Keratinocyte (primary cell): ENCODE measurements around the gene MIF. TPM values are rescaled to one million over a fixed set of nuclear protein-coding genes. Genes with fewer than 3 reads are reported as not detected.
"Not testable (repeated sequence)": the region's sequence is repeated elsewhere in the genome, so short reads cannot be mapped to it uniquely, and the experiment has no call there.

ENCODE experiments used
- DNase-seq: peaks from one replicate; pipeline ENCODE4 v3.0.0-alpha.2; 2011; ENCODE audit warnings: low read depth, missing footprints, low spot score
- FAIRE-seq: peaks from 2 replicates; lab custom pipeline; 2011; peaks lifted over from hg19 to GRCh38; lab: Jason Lieb, UNC
- H2AFZ ChIP-seq: 2 replicates; pipeline ENCODE4 v1.6.0; 2012; ENCODE audit warnings: low read length, control low read depth, inconsistent platforms; ENCODE audit not compliant: control insufficient read depth
- H3K27ac ChIP-seq: 2 replicates; pipeline ENCODE4 v1.5.1; 2011; ENCODE audit warnings: low read length; ENCODE audit not compliant: control insufficient read depth, insufficient read depth
- H3K27me3 ChIP-seq: 3 replicates; pipeline ENCODE4 v1.6.0; 2011; ENCODE audit warnings: low read length; ENCODE audit not compliant: control insufficient read depth, insufficient read depth; ENCODE audit errors: extremely low read depth
- H3K36me3 ChIP-seq, 2 experiments: 2 replicates in 1 of 2; 3 replicates in 1 of 2; pipeline ENCODE4 v1.5.1; 2011; ENCODE audit warnings: low read length in 2 of 2, mild to moderate bottlenecking in 1 of 2; ENCODE audit not compliant: control insufficient read depth in 2 of 2, insufficient read depth in 2 of 2; ENCODE audit errors: extremely low read depth in 1 of 2
- H3K4me1 ChIP-seq: 3 replicates; pipeline ENCODE4 v1.5.1; 2011; ENCODE audit warnings: low read length; ENCODE audit not compliant: control insufficient read depth, insufficient read depth; ENCODE audit errors: extremely low read depth
- H3K4me2 ChIP-seq: 3 replicates; pipeline ENCODE4 v1.6.0; 2011; ENCODE audit warnings: low read depth, low read length; ENCODE audit not compliant: control insufficient read depth, insufficient read depth; ENCODE audit errors: extremely low read depth
- H3K4me3 ChIP-seq, 3 experiments: fragments of 200-600 bp in 1 of 3; sonication (generic) in 1 of 3; 2 replicates in 2 of 3; 3 replicates in 1 of 3; pipeline ENCODE4 v1.5.1; 2011 to 2016; ENCODE audit warnings: low read length in 3 of 3, mild to moderate bottlenecking in 3 of 3, control low read depth in 2 of 3, inconsistent platforms in 1 of 3, low read depth in 1 of 3, mixed read lengths in 1 of 3, mixed run types in 1 of 3, moderate library complexity in 1 of 3; ENCODE audit not compliant: control insufficient read depth in 2 of 3, insufficient read depth in 2 of 3; ENCODE audit errors: extremely low read depth in 1 of 3
- H3K79me2 ChIP-seq: 2 replicates; pipeline ENCODE4 v1.6.0; 2012; ENCODE audit warnings: low read length; ENCODE audit not compliant: control insufficient read depth, insufficient read depth
- H3K9ac ChIP-seq: 3 replicates; pipeline ENCODE4 v1.6.0; 2011; ENCODE audit warnings: low read length; ENCODE audit not compliant: control insufficient read depth, insufficient read depth; ENCODE audit errors: extremely low read depth
- H3K9me1 ChIP-seq: 3 replicates; pipeline ENCODE4 v1.6.0; 2011; ENCODE audit warnings: low read length; ENCODE audit not compliant: control insufficient read depth, insufficient read depth; ENCODE audit errors: extremely low read depth
- H3K9me3 ChIP-seq: 2 replicates; pipeline ENCODE4 v1.5.1; 2012; ENCODE audit warnings: low read depth, low read length; ENCODE audit not compliant: control insufficient read depth
- H4K20me1 ChIP-seq: 3 replicates; pipeline ENCODE4 v1.6.0; 2011; ENCODE audit warnings: low read length; ENCODE audit not compliant: control insufficient read depth, insufficient read depth; ENCODE audit errors: extremely low read depth
- CTCF ChIP-seq, 3 experiments: IDR thresholded peaks in 1 of 3; conservative IDR thresholded peaks in 1 of 3; optimal IDR thresholded peaks in 1 of 3; 2 replicates in 2 of 3; 3 replicates in 1 of 3; pipeline versions ENCODE3 to v1.5.1; 2011; ENCODE audit warnings: low read length in 3 of 3, mild to moderate bottlenecking in 3 of 3, moderate library complexity in 2 of 3, control low read depth in 1 of 3, inconsistent platforms in 1 of 3; ENCODE audit not compliant: insufficient read depth in 2 of 3; ENCODE audit errors: extremely low read depth in 1 of 3
- EZH2 ChIP-seq: IDR thresholded peaks from one replicate; pipeline ENCODE4 v1.6.1; 2012; ENCODE audit warnings: inconsistent platforms, mild to moderate bottlenecking, low read length, moderate library complexity
- dilution Hi-C: fragments of 300-500 bp; cut with MboI; formaldehyde crosslinking; loops from one replicate; pipeline ENCODE4 v1.7.0; 2020; ENCODE audit warnings: low sequenced_read_pairs; ENCODE audit not compliant: extremely low pct_ligation_motif_present
- polyA plus RNA-seq, 5 experiments: library from polyadenylated mRNA; depleted of rRNA in 3 of 5; stranded (reverse) in 3 of 5; stranded (forward) in 1 of 5; unstranded in 1 of 5; fragments of >200 nt; gene quantifications; 1 replicate in 1 of 5; 2 replicates in 3 of 5; 3 replicates in 1 of 5; pipeline versions ENCODE4 v1.2.1 to v1.2.3, GENCODE V29; 2011 to 2012; ENCODE audit warnings: missing spikeins in 2 of 5, low read depth in 1 of 5, low replicate concordance in 1 of 5

Gene MIF
- polyA plus RNA-seq, 1 donor (not counting 4 experiments of a cell fraction or from before 2014, with no cell fraction given), result 340 TPM

DNA sequence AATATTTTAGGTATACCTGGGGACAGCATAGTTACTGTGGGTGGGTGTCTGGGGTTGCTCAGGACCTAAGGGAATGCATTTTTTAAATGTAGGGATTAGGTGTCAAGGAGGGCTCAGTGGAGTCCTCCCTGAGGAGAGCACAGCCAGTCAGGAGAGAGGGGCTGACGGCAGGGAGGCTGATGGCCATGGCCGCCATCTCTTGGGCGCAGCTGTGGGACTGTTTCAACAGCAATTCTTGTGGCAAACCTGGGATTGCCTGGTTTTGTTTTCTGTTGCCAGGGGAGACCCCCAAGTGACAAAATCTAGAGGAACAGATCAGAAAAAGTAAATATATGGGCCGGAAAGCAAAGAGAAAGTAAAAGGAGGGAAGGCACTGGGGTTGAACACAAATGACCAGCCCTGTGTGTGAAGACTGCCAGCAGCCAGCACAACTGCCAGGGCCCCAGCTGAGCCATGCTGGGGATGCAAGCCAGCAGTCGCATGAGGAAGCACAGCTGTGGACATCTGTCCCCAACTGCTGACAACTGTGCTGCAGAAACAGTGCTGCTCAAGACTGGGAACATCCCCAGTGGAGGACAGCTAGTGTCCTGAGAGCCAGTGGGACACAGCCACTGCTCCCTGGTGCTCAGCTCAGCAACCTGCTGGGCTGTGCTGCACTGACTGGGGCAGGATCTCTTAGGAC is 10.5 kb downstream of the MIF start:
- Histone ChIP-seq H3K4me2 (no peak overlapping the region), H3K4me3 (no peak overlapping the region), H3K27me3 (no peaks in the 10 kb centered on the region), H3K27ac (no peak overlapping the region), H3K9ac (no peak overlapping the region), H3K9me1 (no peaks in the 10 kb centered on the region), H2AFZ (no peak overlapping the region), H3K79me2 (no peaks in the 10 kb centered on the region), H3K9me3 (no peaks in the 10 kb centered on the region), H4K20me1 (no peaks in the 10 kb centered on the region), H3K4me1 (peaks cover 12% of the 10 kb centered on the region), H3K36me3 (no peaks in the 10 kb centered on the region)
- FAIRE-seq, result no peak
- TF ChIP-seq CTCF (optimal IDR thresholded peaks at IDR 0.05 in 1 of 3, IDR thresholded peaks at IDR 0.05 in 1 of 3, conservative IDR thresholded peaks at IDR 0.05 in 1 of 3; ENCODE audit: extremely low read depth in 1 of 3, insufficient read depth in 2 of 3, low read length in 3 of 3) (no peak), EZH2 (no peak)
- dilution Hi-C loops, result no loop called here
- DNase-seq, result no peak

GRCh38 chr22:23906641-23907040 is 12.5 kb downstream of the MIF start:
- Histone ChIP-seq H3K4me2 (no peak overlapping the region), H3K9me3 (no peaks in the 10 kb centered on the region), H3K27ac (no peak overlapping the region), H3K27me3 (no peaks in the 10 kb centered on the region), H3K4me3 (no peak overlapping the region), H2AFZ (no peak overlapping the region), H3K79me2 (no peaks in the 10 kb centered on the region), H4K20me1 (no peaks in the 10 kb centered on the region), H3K9me1 (no peaks in the 10 kb centered on the region), H3K4me1 (peaks cover 12% of the 10 kb centered on the region), H3K36me3 (no peaks in the 10 kb centered on the region), H3K9ac (no peak overlapping the region)
- no peak for FAIRE-seq
- TF ChIP-seq CTCF (optimal IDR thresholded peaks at IDR 0.05 in 1 of 3, IDR thresholded peaks at IDR 0.05 in 1 of 3, conservative IDR thresholded peaks at IDR 0.05 in 1 of 3; ENCODE audit: extremely low read depth in 1 of 3, insufficient read depth in 2 of 3, low read length in 3 of 3) (no peak), EZH2 (no peak)
- dilution Hi-C loops, result no loop called here
- DNase-seq, result no peak

DNA sequence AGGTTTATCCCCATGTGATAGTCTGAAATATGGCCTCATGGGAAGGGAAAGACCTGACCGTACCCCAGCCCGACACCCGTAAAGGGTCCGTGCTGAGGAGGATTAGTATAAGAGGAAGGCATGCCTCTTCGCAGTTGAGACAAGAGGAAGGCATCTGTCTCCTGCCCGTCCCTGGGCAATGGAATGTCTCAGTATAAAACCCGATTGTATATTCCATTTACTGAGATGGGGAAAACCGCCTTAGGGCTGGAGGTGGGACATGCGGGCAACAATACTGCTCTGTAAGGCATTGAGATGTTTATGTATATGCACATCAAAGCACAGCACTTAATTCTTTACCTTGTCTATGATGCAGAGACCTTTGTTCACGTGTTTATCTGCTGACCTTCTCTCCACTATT is 13.2 kb downstream of the MIF start:
- H3K4me2 ChIP-seq, DNase-seq, H3K27ac ChIP-seq, FAIRE-seq, H3K27me3 ChIP-seq, H2AFZ ChIP-seq, H3K4me3 ChIP-seq, H3K9me3 ChIP-seq, H3K36me3 ChIP-seq, H3K9me1 ChIP-seq, dilution Hi-C loops, H3K9ac ChIP-seq, H3K79me2 ChIP-seq, H4K20me1 ChIP-seq: not testable (repeated sequence)
- H3K4me1 ChIP-seq, result peaks cover 12% of the 10 kb centered on the region
